Motor neuron (in vitro differentiated cells): ENCODE results near the gene B4GALT3. TPM values are rescaled to one million over a fixed set of nuclear protein-coding genes. Genes with fewer than 3 reads are reported as not detected.

Experiments
- ATAC-seq, 8 experiments: fragments of 200-7000 bp; cut with Tn5 transposase; replicated peaks in 6 of 8; 2 replicates each; pipeline ENCODE4 v1.8.0; 2021; ENCODE audit warnings: mild to moderate bottlenecking in 8 of 8, moderate library complexity in 8 of 8
- H3K27ac ChIP-seq, 2 donors: fragments of 250-450 bp; sonication (Bioruptor Pico); 2 replicates each; pipeline ENCODE4 v1.9.0; 2021; ENCODE audit warnings: antibody characterized with exemption in 2 of 2, mild to moderate bottlenecking in 2 of 2, moderate library complexity in 1 of 2
- H3K4me1 ChIP-seq, 2 donors: fragments of 250-450 bp; sonication (Bioruptor Pico); replicated peaks in 1 of 2; 2 replicates each; pipeline ENCODE4 v1.6.1; 2021; ENCODE audit warnings: antibody characterized with exemption in 2 of 2, mild to moderate bottlenecking in 2 of 2, moderate library complexity in 1 of 2
- H3K4me3 ChIP-seq, 5 donors: fragments of 250-450 bp; sonication (Bioruptor Pico); 2 replicates each; pipeline ENCODE4 v1.9.0; 2021; ENCODE audit warnings: antibody characterized with exemption in 5 of 5, mild to moderate bottlenecking in 5 of 5, moderate library complexity in 4 of 5
- WGBS, 10 experiments: fragments of 450-650 bp; shearing (Covaris generic); methylation state at CpG; one replicate each; pipeline ENCODE4 v1.0.0; 2022; 5-methylcytosine and 5-hydroxymethylcytosine counted together
- in situ Hi-C, 9 experiments: fragments of 400-800 bp; cut with MboI; loops; one replicate each; pipeline ENCODE4 v1.15.0; 2021; ENCODE audit warnings: low sequenced_read_pairs in 9 of 9, low pct_unique_long_range_greater_than_20kb in 2 of 9; ENCODE audit not compliant: unreplicated experiment in 9 of 9
- total RNA-seq, 8 experiments: library from RNA; unstranded; fragments of 300-600 nt; gene quantifications; 2 replicates each; pipeline versions ENCODE4 v1.2.3 to v1.2.4, GENCODE V29; 2022

B4GALT3 gene
- total RNA-seq, 8 experiments from 2014 or later: 32.2 to 50.4 (median 39.9) TPM

- in situ Hi-C loops: no loop called here
- Histone ChIP-seq H3K4me3 (no peak overlapping the region), H3K4me1 (peaks cover 15% of the 10 kb centered on the region in 2 donors), H3K27ac (no peak overlapping the region)
- no peak for ATAC-seq
- WGBS, 10 experiments: 67 to 100% (median 80%) methylated on average over 1 to 3 of the region's 4 CpGs; no CpG with 5 or more reads in 3 of the 10 experiments
Observed at GRCh38 chr1:161121834-161122233, 55.5 kb downstream of the B4GALT3 start.

Other genes starting within 250 kb of the B4GALT3 start
- gene ITLN2, start 222.7 kb downstream of the B4GALT3 start, total RNA-seq: 1 to 10 TPM in 1 of 8 experiments, under 1 TPM in 4, not detected in 3; 0.29 to 1.8 (median 0.83) TPM
- 10 to 100 TPM in 1 of 8 experiments, 1 to 10 TPM in 7; 1.4 to 14.5 (median 5.2) TPM for gene F11R, start 156.4 kb downstream of the B4GALT3 start, total RNA-seq
- gene TSTD1, start 138.5 kb downstream of the B4GALT3 start, total RNA-seq: 10 to 100 TPM in 1 of 8 experiments, 1 to 10 TPM in 4, under 1 TPM in 1, not detected in 2; 0.46 to 13.4 (median 1.9) TPM
- gene USF1, start 131.5 kb downstream of the B4GALT3 start, total RNA-seq: 100 to 1,000 TPM in 3 of 8 experiments, 10 to 100 TPM in 5; 60.3 to 156 (median 85.6) TPM
- gene ARHGAP30, start 107.6 kb downstream of the B4GALT3 start, total RNA-seq: 1 to 10 TPM in 5 of 8 experiments, under 1 TPM in 3; 0.64 to 2.8 (median 1.3) TPM
- gene NECTIN4, start 87.9 kb downstream of the B4GALT3 start, total RNA-seq: 10 to 100 TPM in 1 of 8 experiments, 1 to 10 TPM in 2, under 1 TPM in 4, not detected in 1; 0.14 to 29.1 (median 0.85) TPM
- 10 to 100 TPM in 5 of 8 experiments, 1 to 10 TPM in 2, not detected in 1; 1.5 to 38.5 (median 30.0) TPM for gene KLHDC9, start 79.1 kb downstream of the B4GALT3 start, total RNA-seq
- 100 to 1,000 TPM in 7 of 8 experiments, 10 to 100 TPM in 1; 99.1 to 356 (median 197) TPM for gene PFDN2, start 59.5 kb downstream of the B4GALT3 start, total RNA-seq
- 10 to 100 TPM; 27.7 to 59.0 (median 45.7) TPM for gene NIT1, start 59.4 kb downstream of the B4GALT3 start, total RNA-seq
- 10 to 100 TPM; 12.6 to 34.4 (median 23.0) TPM for gene DEDD, start 44.8 kb downstream of the B4GALT3 start, total RNA-seq
- 100 to 1,000 TPM in 2 of 8 experiments, 10 to 100 TPM in 6; 49.7 to 124 (median 91.4) TPM for gene UFC1, start 23.5 kb downstream of the B4GALT3 start, total RNA-seq
- 10 to 100 TPM; 11.2 to 30.4 (median 22.8) TPM for gene USP21, start 18.0 kb downstream of the B4GALT3 start, total RNA-seq
- gene PPOX, start 11.1 kb downstream of the B4GALT3 start, total RNA-seq: 10 to 100 TPM; 18.4 to 86.8 (median 39.6) TPM
- gene ADAMTS4, start 21.5 kb upstream of the B4GALT3 start, total RNA-seq: 10 to 100 TPM in 3 of 8 experiments, 1 to 10 TPM in 3, under 1 TPM in 2; 0.33 to 18.5 (median 2.3) TPM
- gene NDUFS2, start 24.9 kb upstream of the B4GALT3 start, total RNA-seq: 100 to 1,000 TPM in 7 of 8 experiments, 10 to 100 TPM in 1; 87.8 to 151 (median 125) TPM
- 1 to 10 TPM in 1 of 8 experiments, under 1 TPM in 1, not detected in 6; 0.75 to 1.4 TPM for gene FCER1G, start 37.8 kb upstream of the B4GALT3 start, total RNA-seq
- gene APOA2, start 46.1 kb upstream of the B4GALT3 start, total RNA-seq: 1 to 10 TPM in 1 of 8 experiments, not detected in 7; 2.3 TPM
- 10 to 100 TPM in 7 of 8 experiments, 1 to 10 TPM in 1; 5.1 to 24.3 (median 17.3) TPM for gene TOMM40L, start 48.6 kb upstream of the B4GALT3 start, total RNA-seq
- gene NR1I3, start 60.7 kb upstream of the B4GALT3 start, total RNA-seq: 1 to 10 TPM; 1.2 to 6.1 (median 3.7) TPM
- 1 to 10 TPM in 2 of 8 experiments, under 1 TPM in 5, not detected in 1; 0.32 to 3.9 (median 0.59) TPM for gene PCP4L1, start 81.2 kb upstream of the B4GALT3 start, total RNA-seq
- gene MPZ, start 132.5 kb upstream of the B4GALT3 start, total RNA-seq: 1 to 10 TPM; 1.0 to 8.7 (median 2.2) TPM
- 100 to 1,000 TPM in 4 of 8 experiments, 10 to 100 TPM in 4; 24.6 to 179 (median 77.7) TPM for gene SDHC, start 136.9 kb upstream of the B4GALT3 start, total RNA-seq
- 100 to 1,000 TPM in 1 of 8 experiments, 1 to 10 TPM in 1, not detected in 6; 4.6 to 128 TPM for gene CFAP126, start 190.4 kb upstream of the B4GALT3 start, total RNA-seq